ENCODE data around the gene SNX27.
"Not testable (repeated sequence)": the region's sequence is repeated elsewhere in the genome, so short reads cannot be mapped to it uniquely, and the experiment has no call there.

SNX27 gene

DNA sequence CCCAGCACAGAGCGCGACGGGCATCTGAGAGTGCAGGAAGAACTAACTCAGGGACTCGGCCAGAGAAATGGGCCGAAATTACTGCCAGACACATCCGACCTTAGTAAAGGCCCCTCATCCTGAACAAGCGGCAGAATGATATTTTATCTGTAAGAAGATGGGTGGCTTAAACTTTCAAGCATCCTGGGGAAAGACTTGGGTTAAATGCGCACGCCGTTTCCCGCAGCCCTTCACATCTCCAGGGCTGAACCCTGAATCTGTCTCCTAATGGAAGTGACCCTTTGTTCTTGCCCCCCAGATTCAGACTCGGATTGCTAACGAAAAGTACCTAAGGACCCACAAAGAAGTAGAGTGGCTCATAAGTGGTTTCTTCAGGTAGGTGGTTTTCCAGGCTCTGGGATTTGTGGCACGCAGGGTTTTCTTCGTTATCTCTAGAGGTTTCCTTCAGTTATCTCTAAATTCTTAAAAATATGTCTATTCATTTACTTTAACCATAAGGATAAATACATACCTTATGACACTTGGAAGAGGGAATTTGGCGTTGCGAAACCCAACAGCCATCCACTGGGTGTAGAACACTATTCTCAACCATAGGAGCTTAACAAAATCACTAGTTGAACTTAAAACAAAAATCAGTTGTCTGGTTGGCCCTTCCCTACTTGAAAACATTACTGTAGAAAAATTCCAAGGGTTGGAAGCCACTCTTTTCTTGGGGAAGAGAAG, 110.1 kb downstream of the SNX27 start:
- H3K4me3 ChIP-seq (replicated peaks; ENCODE audit: low read depth, low read length), result peak overlapping the region; percentile 49
- TF ChIP-seq, protein P1, sequence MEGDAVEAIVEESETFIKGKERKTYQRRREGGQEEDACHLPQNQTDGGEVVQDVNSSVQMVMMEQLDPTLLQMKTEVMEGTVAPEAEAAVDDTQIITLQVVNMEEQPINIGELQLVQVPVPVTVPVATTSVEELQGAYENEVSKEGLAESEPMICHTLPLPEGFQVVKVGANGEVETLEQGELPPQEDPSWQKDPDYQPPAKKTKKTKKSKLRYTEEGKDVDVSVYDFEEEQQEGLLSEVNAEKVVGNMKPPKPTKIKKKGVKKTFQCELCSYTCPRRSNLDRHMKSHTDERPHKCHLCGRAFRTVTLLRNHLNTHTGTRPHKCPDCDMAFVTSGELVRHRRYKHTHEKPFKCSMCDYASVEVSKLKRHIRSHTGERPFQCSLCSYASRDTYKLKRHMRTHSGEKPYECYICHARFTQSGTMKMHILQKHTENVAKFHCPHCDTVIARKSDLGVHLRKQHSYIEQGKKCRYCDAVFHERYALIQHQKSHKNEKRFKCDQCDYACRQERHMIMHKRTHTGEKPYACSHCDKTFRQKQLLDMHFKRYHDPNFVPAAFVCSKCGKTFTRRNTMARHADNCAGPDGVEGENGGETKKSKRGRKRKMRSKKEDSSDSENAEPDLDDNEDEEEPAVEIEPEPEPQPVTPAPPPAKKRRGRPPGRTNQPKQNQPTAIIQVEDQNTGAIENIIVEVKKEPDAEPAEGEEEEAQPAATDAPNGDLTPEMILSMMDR (IDR thresholded peaks at IDR 0.05; ENCODE audit: low read length, missing control alignments), result peak; percentile 22
- no peak for DNase-seq (ENCODE audit: low read depth)

DNA sequence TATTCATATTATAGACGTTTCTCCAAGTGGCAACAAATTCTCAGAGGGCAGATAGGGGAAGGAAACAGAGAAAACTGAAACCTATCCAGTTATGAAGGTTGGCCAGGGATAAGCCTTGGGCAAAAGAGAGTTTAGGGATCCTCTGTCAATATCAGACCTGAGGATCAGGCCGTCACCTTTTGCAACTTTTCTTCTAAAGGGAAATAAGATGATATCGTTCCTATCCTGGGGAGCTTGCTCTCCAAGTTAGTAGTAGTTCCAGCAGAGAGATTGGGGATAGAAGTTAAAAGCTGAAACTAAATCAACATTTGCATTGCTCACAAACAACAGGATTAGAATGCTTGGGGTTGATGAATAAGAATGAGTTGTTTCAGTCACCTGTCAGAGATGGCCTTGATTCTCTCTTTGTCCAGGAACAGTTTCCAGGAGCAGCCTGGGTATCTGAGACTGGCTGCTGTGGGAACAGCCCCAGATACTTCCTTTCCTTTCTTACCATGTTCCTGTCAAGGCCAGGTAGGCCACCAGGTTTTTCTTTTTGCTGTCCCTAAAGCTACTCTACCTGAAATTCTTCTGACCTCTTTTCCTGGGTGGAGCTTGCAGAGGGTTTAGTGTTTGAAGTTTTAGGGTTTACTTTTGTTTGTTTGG, 112.0 kb downstream of the SNX27 start:
- no peak for DNase-seq (ENCODE audit: low read depth)
- H3K4me3 ChIP-seq (replicated peaks; ENCODE audit: low read depth, low read length), result no peak overlapping the region
- TF ChIP-seq, protein P1 (IDR thresholded peaks at IDR 0.05; ENCODE audit: low read length, missing control alignments), result no peak

DNA sequence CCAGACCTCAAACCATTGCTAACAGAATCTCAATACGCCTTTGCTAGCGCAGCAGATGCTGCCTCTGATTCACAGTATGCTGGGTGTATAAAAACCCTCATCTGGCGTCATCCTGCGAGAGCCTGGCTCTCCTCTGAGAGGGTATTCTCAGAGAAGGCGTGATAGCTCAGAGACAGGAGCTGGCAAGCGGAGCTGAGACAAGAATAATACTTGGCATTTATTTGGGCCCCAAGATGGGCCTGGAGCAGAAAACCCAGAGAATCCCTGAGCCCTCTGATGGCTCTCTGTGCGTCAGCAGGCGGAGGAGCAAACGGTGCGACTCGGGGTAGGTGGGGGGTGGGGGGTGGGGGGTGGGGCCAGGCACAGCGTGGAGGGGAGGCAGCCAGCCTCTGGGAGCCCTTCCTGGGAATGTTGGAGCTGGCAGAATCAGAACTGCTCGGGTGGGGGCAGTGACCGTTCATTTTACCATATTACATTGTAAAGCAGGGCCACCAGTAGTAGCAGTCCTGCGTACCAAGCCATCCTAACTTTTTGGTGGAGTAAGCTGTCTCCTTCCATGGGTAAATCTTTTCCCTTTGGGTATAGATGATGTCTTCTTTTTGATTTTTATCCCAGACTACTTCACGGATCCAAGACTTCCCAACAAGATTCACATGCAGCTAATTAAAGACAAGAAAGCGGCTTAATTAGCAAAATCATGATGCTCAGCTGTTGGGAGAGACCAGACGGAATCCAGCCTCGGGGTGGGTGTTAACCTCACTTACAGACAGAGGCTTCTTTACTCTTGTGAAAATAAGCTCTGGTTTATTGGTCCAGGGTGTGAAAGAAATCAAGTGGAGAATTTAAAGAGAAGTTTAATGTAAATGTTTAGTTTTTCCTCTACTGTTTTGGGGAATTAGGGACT, 116.6 kb downstream of the SNX27 start:
- no peak overlapping the region for H3K4me3 ChIP-seq (replicated peaks; ENCODE audit: low read depth, low read length)
- TF ChIP-seq, protein P1 (IDR thresholded peaks at IDR 0.05; ENCODE audit: low read length, missing control alignments), result no peak
- DNase-seq (ENCODE audit: low read depth), result peak; percentile 48

DNA sequence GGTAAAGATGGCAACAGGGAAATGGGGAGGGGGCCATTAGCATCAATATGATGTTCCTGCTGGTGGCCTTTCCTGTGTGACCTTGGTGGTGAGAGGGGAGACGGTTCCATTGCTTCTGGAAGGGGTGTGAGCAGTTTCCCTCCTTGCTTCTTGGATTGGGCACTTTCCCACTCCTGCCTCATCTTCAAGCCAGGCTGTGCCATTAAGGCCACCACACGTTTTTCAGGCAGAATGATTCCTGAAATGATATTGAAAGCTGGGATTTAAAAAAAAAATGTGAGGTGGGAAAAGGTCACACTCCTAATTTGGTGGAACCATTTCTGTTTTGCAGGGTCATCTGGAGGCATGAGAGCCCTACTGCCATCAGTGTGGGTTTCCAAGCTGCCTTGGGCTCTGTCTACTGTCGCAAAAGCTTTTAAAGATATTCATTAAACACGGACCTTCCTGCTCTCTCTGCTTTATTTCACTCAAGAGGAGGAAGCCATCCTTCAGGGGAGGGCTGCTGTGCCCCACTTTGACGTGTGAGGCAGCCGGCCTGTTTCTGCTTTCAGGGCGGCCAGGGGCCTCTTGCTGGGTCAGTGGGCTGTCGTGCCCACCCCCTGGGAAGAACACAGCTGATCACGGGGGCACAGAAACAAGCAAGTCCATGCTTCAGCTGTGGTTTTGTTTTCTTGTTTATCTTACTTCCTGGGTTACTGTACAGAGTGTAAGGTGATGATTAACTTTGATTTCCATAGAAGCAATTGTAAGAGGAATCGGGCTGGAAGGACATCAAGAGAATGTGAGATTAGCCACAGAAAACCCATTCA, 117.5 kb downstream of the SNX27 start:
- no peak for DNase-seq (ENCODE audit: low read depth)
- TF ChIP-seq, protein P1 (IDR thresholded peaks at IDR 0.05; ENCODE audit: low read length, missing control alignments), result no peak
- H3K4me3 ChIP-seq (replicated peaks; ENCODE audit: low read depth, low read length), result no peak overlapping the region

DNA sequence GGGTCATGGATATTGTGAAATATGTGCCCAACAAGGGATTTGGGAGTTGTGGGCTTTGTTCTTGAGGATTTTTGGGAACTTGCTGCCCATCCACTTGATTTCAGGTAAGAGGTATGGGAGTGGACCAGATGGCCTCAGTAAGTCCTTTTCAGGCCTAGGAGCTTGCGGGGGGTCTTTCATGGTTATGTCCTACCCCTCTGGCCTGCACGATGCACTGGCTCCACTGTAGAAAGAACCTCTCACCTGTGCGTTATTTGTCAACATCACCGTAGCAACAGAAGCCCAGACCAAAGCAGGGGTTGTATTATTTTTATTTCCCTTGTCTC, 118.1 kb downstream of the SNX27 start:
- DNase-seq (ENCODE audit: low read depth), result no peak
- TF ChIP-seq, protein P1 (IDR thresholded peaks at IDR 0.05; ENCODE audit: low read length, missing control alignments), result no peak

DNA sequence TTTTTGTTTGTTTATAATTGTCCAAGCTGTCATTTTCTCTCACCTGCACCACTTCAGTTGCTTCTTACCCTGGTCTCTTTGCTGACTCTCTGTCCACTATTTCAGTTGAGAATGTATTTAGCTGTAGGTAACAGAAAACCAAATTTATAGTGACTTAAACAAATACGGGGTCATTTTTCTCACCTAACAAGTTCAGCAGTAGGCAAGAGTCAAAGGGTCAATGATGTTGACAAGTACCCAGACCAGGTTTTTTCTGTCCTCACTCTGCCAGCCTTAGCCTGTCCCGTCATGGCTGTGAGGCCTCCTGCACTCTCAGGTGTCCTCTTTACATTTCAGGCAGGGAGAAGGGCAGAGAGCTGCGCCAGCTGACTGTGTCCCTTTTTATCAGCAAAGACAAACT, 121.3 kb downstream of the SNX27 start:
- no peak overlapping the region for H3K4me3 ChIP-seq (replicated peaks; ENCODE audit: low read depth, low read length)
- TF ChIP-seq, protein P1 (IDR thresholded peaks at IDR 0.05; ENCODE audit: low read length, missing control alignments), result no peak
- DNase-seq (ENCODE audit: low read depth), result no peak

More for the DNA sequence above, 118.1 kb downstream of the SNX27 start:
- no peak overlapping the region for H3K4me3 ChIP-seq (replicated peaks; ENCODE audit: low read depth, low read length)

DNA sequence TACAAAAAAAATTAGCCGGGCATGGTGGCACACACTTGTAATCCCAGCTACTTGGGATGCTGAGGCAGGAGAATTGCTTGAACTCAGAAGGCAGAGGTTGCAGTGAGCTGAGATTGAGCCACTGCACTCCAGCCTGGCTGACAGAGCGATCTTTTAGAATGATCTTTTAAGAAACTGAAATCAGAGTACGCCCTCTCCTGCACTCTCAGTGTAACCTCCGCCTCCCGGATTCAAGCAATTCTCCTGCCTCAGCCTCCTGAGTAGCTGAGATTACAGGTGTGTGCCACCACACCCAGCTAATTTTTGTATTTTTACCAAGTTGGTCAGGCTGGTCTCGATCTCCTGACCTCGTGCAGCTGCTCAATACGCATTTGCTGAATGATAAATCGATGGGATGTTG, 122.1 kb downstream of the SNX27 start:
- DNase-seq (ENCODE audit: low read depth); H3K4me3 ChIP-seq (replicated peaks; ENCODE audit: low read depth, low read length): not testable (repeated sequence)
